IMR-90 (cell line): ENCODE measurements around the gene PRICKLE2. TPM values are rescaled to one million over a fixed set of nuclear protein-coding genes. Genes with fewer than 3 reads are reported as not detected.

Experiments used
- ATAC-seq: fragments of 200-7000 bp; cut with Tn5 transposase; 2 replicates; pipeline ENCODE4 v1.9.1; 2020; ENCODE audit warnings: low read depth, mild to moderate bottlenecking, moderate library complexity
- BruUV-seq: library from RNA; stranded (reverse); fragments of 400-500 nt; replicated peaks from 2 replicates; lab custom pipeline; 2021; lab: Mats Ljungman, UMichigan
- CTCF ChIA-PET: fragments of 300-600 bp; formaldehyde crosslinking; extraction: SDS; loops from one replicate; lab custom pipeline; 2021; ENCODE audit warnings: antibody characterized with exemption; lab: Yijun Ruan, JAX
- POLR2A ChIA-PET: fragments of 300-600 bp; sonication (Branson Sonifier 250); formaldehyde crosslinking; loops from one replicate; lab custom pipeline; 2022; ENCODE audit warnings: antibody characterized with exemption; ENCODE audit not compliant: unreplicated experiment; lab: Charles Lee
- DNase-seq: peaks from one replicate; pipeline ENCODE4 v3.0.0; 2013
- H2AFZ ChIP-seq: replicated peaks from 2 replicates; pipeline ENCODE3; 2013; ENCODE audit warnings: low read length, mild to moderate bottlenecking; ENCODE audit not compliant: poor library complexity
- H2AK5ac ChIP-seq: 2 replicates; pipeline ENCODE4 v1.6.1; 2013; ENCODE audit warnings: low read depth, low read length, inconsistent platforms
- H2AK9ac ChIP-seq: replicated peaks from 2 replicates; pipeline ENCODE3; 2013; ENCODE audit warnings: mild to moderate bottlenecking, low read depth, low read length, moderate library complexity; ENCODE audit not compliant: poor library complexity
- H2BK120ac ChIP-seq: 2 replicates; pipeline ENCODE4 v1.6.1; 2013; ENCODE audit warnings: low read depth, low read length, inconsistent platforms
- H2BK15ac ChIP-seq: 3 replicates; pipeline ENCODE4 v1.6.1; 2013; ENCODE audit warnings: low read depth, low read length, inconsistent platforms
- H2BK20ac ChIP-seq: 2 replicates; pipeline ENCODE4 v1.6.1; 2013; ENCODE audit warnings: low read depth, mild to moderate bottlenecking, inconsistent platforms, low read length, moderate library complexity
- H2BK5ac ChIP-seq: 2 replicates; pipeline ENCODE4 v1.6.1; 2013; ENCODE audit warnings: mild to moderate bottlenecking, low read depth, low read length, inconsistent platforms; ENCODE audit not compliant: poor library complexity, severe bottlenecking
- H3K14ac ChIP-seq: replicated peaks from 2 replicates; pipeline ENCODE4 v1.6.1; 2013; ENCODE audit warnings: low read depth, low read length, inconsistent platforms
- H3K18ac ChIP-seq: 2 replicates; pipeline ENCODE4 v1.6.1; 2013; ENCODE audit warnings: low read depth, low read length, control low read depth
- H3K23ac ChIP-seq: 2 replicates; pipeline ENCODE4 v1.6.1; 2013; ENCODE audit warnings: low read depth, low read length, inconsistent platforms
- H3K27ac ChIP-seq: 2 replicates; pipeline ENCODE4 v1.5.1; 2013; ENCODE audit warnings: mild to moderate bottlenecking, control low read depth, low read length; ENCODE audit not compliant: insufficient read depth
- H3K27me3 ChIP-seq: 2 replicates; pipeline ENCODE4 v1.6.1; 2013; ENCODE audit warnings: low read length; ENCODE audit not compliant: control insufficient read depth, insufficient read depth
- H3K36me3 ChIP-seq: 2 replicates; pipeline ENCODE4 v1.6.1; 2013; ENCODE audit warnings: low read length, mixed read lengths; ENCODE audit not compliant: control insufficient read depth, insufficient read depth
- H3K4ac ChIP-seq: 2 replicates; pipeline ENCODE4 v1.6.1; 2013; ENCODE audit warnings: low read depth, low read length, inconsistent platforms
- H3K4me1 ChIP-seq: 2 replicates; pipeline ENCODE4 v1.6.1; 2013; ENCODE audit warnings: low read length, mixed read lengths; ENCODE audit not compliant: control insufficient read depth, insufficient read depth
- H3K4me2 ChIP-seq: 2 replicates; pipeline ENCODE4 v1.6.1; 2013; ENCODE audit warnings: low read depth, mild to moderate bottlenecking, control low read depth, low read length, moderate library complexity
- H3K4me3 ChIP-seq: 2 replicates; pipeline ENCODE4 v1.5.1; 2013; ENCODE audit warnings: low read depth, mild to moderate bottlenecking, control low read depth, low read length, moderate library complexity; ENCODE audit not compliant: insufficient read depth
- H3K56ac ChIP-seq: 2 replicates; pipeline ENCODE4 v1.6.1; 2013; ENCODE audit warnings: low read length, inconsistent platforms; ENCODE audit not compliant: insufficient read depth; ENCODE audit errors: extremely low read depth
- H3K79me1 ChIP-seq, 2 experiments: 2 replicates each; pipeline ENCODE4 v1.6.1; 2013; ENCODE audit warnings: low read length in 2 of 2, inconsistent platforms in 1 of 2, low read depth in 1 of 2
- H3K9ac ChIP-seq: 2 replicates; pipeline ENCODE4 v1.6.1; 2013; ENCODE audit warnings: low read depth, low read length, control low read depth
- H3K9me1 ChIP-seq: 2 replicates; pipeline ENCODE4 v1.6.1; 2013; ENCODE audit warnings: low read length, inconsistent platforms; ENCODE audit not compliant: insufficient read depth
- H3K9me3 ChIP-seq: 2 replicates; pipeline ENCODE4 v1.6.1; 2013; ENCODE audit warnings: low read length; ENCODE audit not compliant: control insufficient read depth, insufficient read depth
- H4K20me1 ChIP-seq: 2 replicates; pipeline ENCODE4 v1.6.1; 2013; ENCODE audit warnings: low read length, inconsistent platforms; ENCODE audit not compliant: insufficient read depth
- H4K5ac ChIP-seq: 2 replicates; pipeline ENCODE4 v1.6.1; 2013; ENCODE audit warnings: mild to moderate bottlenecking, low read depth, low read length, control low read depth
- H4K8ac ChIP-seq, 2 experiments: 2 replicates each; pipeline ENCODE4 v1.6.1; 2013; ENCODE audit warnings: low read depth in 2 of 2, low read length in 2 of 2, control low read depth in 1 of 2, inconsistent platforms in 1 of 2
- H4K91ac ChIP-seq: 2 replicates; pipeline ENCODE4 v1.6.1; 2013; ENCODE audit warnings: low read depth, low read length, inconsistent platforms; ENCODE audit not compliant: insufficient read depth
- BHLHE40 ChIP-seq: fragments of 150-350 bp; IDR thresholded peaks from 2 replicates; pipeline ENCODE4 v1.6.1; 2016; ENCODE audit warnings: mild to moderate bottlenecking, low read depth, low read length
- CEBPB ChIP-seq: IDR thresholded peaks from 2 replicates; pipeline ENCODE4 v1.6.1; 2012; ENCODE audit warnings: low read depth, low read length, improper control_type of control experiment
- CHD1 ChIP-seq: IDR thresholded peaks from 2 replicates; pipeline ENCODE4 v1.6.1; 2012; ENCODE audit warnings: low read depth, low read length, improper control_type of control experiment
- CTCF ChIP-seq: conservative IDR thresholded peaks from 2 replicates; pipeline ENCODE4 v1.5.1; 2012; ENCODE audit warnings: mild to moderate bottlenecking, low read depth, low read length, improper control_type of control experiment
- ELK1 ChIP-seq: fragments of 150-350 bp; IDR thresholded peaks from 2 replicates; pipeline ENCODE4 v1.6.1; 2016; ENCODE audit warnings: low read depth, mild to moderate bottlenecking, low read length, moderate library complexity, borderline replicate concordance
- FOS ChIP-seq: fragments of 150-350 bp; IDR thresholded peaks from 2 replicates; pipeline ENCODE4 v1.6.1; 2016; ENCODE audit warnings: low read depth, low read length
- MAFK ChIP-seq: IDR thresholded peaks from 2 replicates; pipeline ENCODE4 v1.6.1; 2012; ENCODE audit warnings: low read depth, low read length, improper control_type of control experiment
- MAZ ChIP-seq: IDR thresholded peaks from 2 replicates; pipeline ENCODE4 v1.6.1; 2012; ENCODE audit warnings: low read depth, mild to moderate bottlenecking, low read length, improper control_type of control experiment, moderate library complexity, borderline replicate concordance
- MXI1 ChIP-seq: IDR thresholded peaks from 2 replicates; pipeline ENCODE4 v1.6.1; 2012; ENCODE audit warnings: low read depth, mild to moderate bottlenecking, low read length, moderate library complexity, borderline replicate concordance
- NFE2L2 ChIP-seq: fragments of 150-350 bp; IDR thresholded peaks from 2 replicates; pipeline ENCODE4 v1.6.1; 2016; ENCODE audit warnings: low read depth, mild to moderate bottlenecking, low read length
- POLR2A ChIP-seq: IDR thresholded peaks from 2 replicates; pipeline ENCODE4 v1.6.1; 2012; ENCODE audit warnings: mild to moderate bottlenecking, low read depth, low read length
- RAD21 ChIP-seq: IDR thresholded peaks from 2 replicates; pipeline ENCODE4 v1.6.1; 2012; ENCODE audit warnings: low read length, improper control_type of control experiment
- RCOR1 ChIP-seq: IDR thresholded peaks from 2 replicates; pipeline ENCODE4 v1.6.1; 2012; ENCODE audit warnings: mild to moderate bottlenecking, low read length, improper control_type of control experiment; ENCODE audit not compliant: insufficient replicate concordance
- RFX5 ChIP-seq: IDR thresholded peaks from 2 replicates; pipeline ENCODE4 v1.8.0; 2012; ENCODE audit warnings: low read depth, mild to moderate bottlenecking, low read length, moderate library complexity
- SMC3 ChIP-seq: fragments of 150-350 bp; IDR thresholded peaks from 2 replicates; pipeline ENCODE4 v1.6.1; 2016; ENCODE audit warnings: low read depth, mild to moderate bottlenecking, antibody characterized with exemption, low read length, moderate library complexity
- USF2 ChIP-seq: fragments of 150-350 bp; IDR thresholded peaks from 2 replicates; pipeline ENCODE4 v1.6.1; 2017; ENCODE audit warnings: mild to moderate bottlenecking, antibody characterized with exemption, low read length, low read depth
- WGBS, 2 experiments: methylation state at CpG; one replicate each; pipeline versions ENCODE4 v1.1.5 to v1.1.7; 2013; ENCODE audit warnings: missing lambda C conversion rate in 2 of 2; ENCODE audit not compliant: insufficient read length in 1 of 2; ENCODE audit errors: extremely low coverage in 2 of 2; 5-methylcytosine and 5-hydroxymethylcytosine counted together
- dilution Hi-C: fragments of 300-500 bp; cut with HindIII; formaldehyde crosslinking; loops from one replicate; pipeline ENCODE4 v1.14.3; 2018; ENCODE audit warnings: low sequenced_read_pairs; ENCODE audit not compliant: unreplicated experiment
- in situ Hi-C: fragments of 300-500 bp; cut with MboI; formaldehyde crosslinking; loops from 3 replicates; pipeline ENCODE4 v1.14.3; 2019; ENCODE audit warnings: low sequenced_read_pairs, inconsistent platforms, mixed read lengths
- intact Hi-C: fragments of 100-400 bp; cut with micrococcal nuclease; formaldehyde crosslinking; loops from 2 replicates; pipeline ENCODE4 v1.10.0; 2022
- polyA plus RNA-seq, 3 experiments: library from polyadenylated mRNA; depleted of rRNA; stranded (reverse); fragments of >200 nt; gene quantifications; 2 replicates each; pipeline ENCODE4 v1.2.3, GENCODE V29; 2012; ENCODE audit warnings: low replicate concordance in 1 of 3
- total RNA-seq: library from RNA; depleted of rRNA; stranded (reverse); fragments of >200 nt; gene quantifications from 2 replicates; pipeline ENCODE4 v1.2.3, GENCODE V29; 2012

PRICKLE2 gene
- total and polyA plus RNA-seq, 2 of the 4 experiments (the other 2 are of a cell fraction): 4.1 to 14.2 TPM

GRCh38 chr3:64213962-64214379 is 11.3 kb downstream of the PRICKLE2 start:
- DNase-seq: peak; percentile 82
- BruUV-seq: no TSS peak
- H2AK9ac ChIP-seq: peak overlapping the region; percentile 59
- H2BK20ac ChIP-seq: peak overlapping the region; percentile 63
- no peaks in the 10 kb centered on the region for H3K27me3 ChIP-seq
- H2AK5ac ChIP-seq: peak overlapping the region; percentile 54
- peak overlapping the region; percentile 66 for H3K27ac ChIP-seq
- peak overlapping the region; percentile 94 for H3K56ac ChIP-seq
- CTCF ChIA-PET: no interaction called here
- H3K4me2 ChIP-seq: peak overlapping the region; percentile 52
- in situ Hi-C loops: loop anchor here (25.0 kb wide), 1 partner anchor 177 kb away; no protein-coding TSS in a partner anchor
- H3K36me3 ChIP-seq: 0 out of 2 replicates have a peak, but pooled peaks cover 2% of the 10 kb centered on the region
- H2BK120ac ChIP-seq: peak overlapping the region; percentile 76
- dilution Hi-C loops: no loop called here
- peak overlapping the region; percentile 30; the same call in 1 of the 2 replicates for H3K4me3 ChIP-seq
- H3K4ac ChIP-seq: peak overlapping the region; percentile 83
- H4K8ac ChIP-seq: peak overlapping the region; percentile 56 to 71
- peak overlapping the region; percentile 33; the same call in 1 of the 2 replicates for H3K9ac ChIP-seq
- intact Hi-C loops: no loop called here
- H3K79me1 ChIP-seq: peaks cover 46 to 83% of the 10 kb centered on the region in 2 experiments
- H2BK15ac ChIP-seq: peak overlapping the region; percentile 20
- H3K18ac ChIP-seq: peak overlapping the region; percentile 30; the same call in 1 of the 2 replicates
- 0% methylated on average over 5 of the region's 8 CpGs; no CpG with 5 or more reads in 1 of the 2 experiments for WGBS, 2 experiments
- H3K9me1 ChIP-seq: peaks cover 27% of the 10 kb centered on the region
- ATAC-seq: peak; percentile 43
- POLR2A ChIA-PET: no interaction called here
- peak overlapping the region; percentile 74 for H2AFZ ChIP-seq
- H3K23ac ChIP-seq: peak overlapping the region; percentile 77; the same call in 1 of the 2 replicates
- H3K4me1 ChIP-seq: peaks cover 26% of the 10 kb centered on the region
- TF ChIP-seq BHLHE40 (no peak), RCOR1 (no peak), MAZ (no peak), CTCF (no peak), NFE2L2 (no peak), CHD1 (no peak), SMC3 (peak; percentile 5; the same call in 1 of the 2 replicates), CEBPB (peak; percentile 73), ELK1 (no peak), RAD21 (no peak; the same call in 1 of the 2 replicates), USF2 (no peak), FOS (no peak), MXI1 (no peak), RFX5 (no peak), POLR2A (peak; percentile 42; the same call in 1 of the 2 replicates), MAFK (no peak)
- H4K91ac ChIP-seq: peak overlapping the region; percentile 85
- H2BK5ac ChIP-seq: peak overlapping the region; percentile 75
- H4K20me1 ChIP-seq: peaks cover 36% of the 10 kb centered on the region
- no peak overlapping the region; the same call in 1 of the 2 replicates for H4K5ac ChIP-seq
- no peaks in the 10 kb centered on the region for H3K9me3 ChIP-seq
- H3K14ac ChIP-seq: peak overlapping the region; percentile 69
